Stimulated activated CD8-positive, alpha-beta memory T cell treated with anti-CD3 and anti-CD28 coated beads, Interleukin-2, amount 100 ng/mL, for 1 hour (primary cell): ENCODE measurements around the gene RAD50.
"Not testable (repeated sequence)": the region's sequence is repeated elsewhere in the genome, so short reads cannot be mapped to it uniquely, and the experiment has no call there.

Source experiments
- DNase-seq, 2 donors: peaks; one replicate each; pipeline ENCODE4 v3.0.0-alpha.2; 2020; ENCODE audit warnings: low read depth in 2 of 2

Gene RAD50

GRCh38 chr5:132556763-132557477 is at the start of gene RAD50:
TSS of gene RAD50 (plus strand) at chr5:132556977. CDS start at chr5:132557325, 348 bp downstream.
- DNase-seq: peak; percentile 80 to 81

GRCh38 chr5:132510076-132510475 is 46.7 kb upstream of the RAD50 start:
- DNase-seq: no peak

GRCh38 chr5:132513618-132514336 is 43.0 kb upstream of the RAD50 start:
- DNase-seq: not testable (repeated sequence)

GRCh38 chr5:132522067-132522466 is 34.7 kb upstream of the RAD50 start:
- not testable (repeated sequence) for DNase-seq

GRCh38 chr5:132524877-132525276 is 31.9 kb upstream of the RAD50 start:
- not testable (repeated sequence) for DNase-seq

- DNase-seq: no peak
Observed at GRCh38 chr5:132525299-132525724, 31.5 kb upstream of the RAD50 start.

GRCh38 chr5:132526290-132526973 is 30.3 kb upstream of the RAD50 start:
- peak in 1 of 2 donors; percentile 13 for DNase-seq

- no peak for DNase-seq
Observed at GRCh38 chr5:132526974-132527564, 29.7 kb upstream of the RAD50 start.

- no peak for DNase-seq
Observed at GRCh38 chr5:132528021-132528420, 28.8 kb upstream of the RAD50 start.

GRCh38 chr5:132528866-132529634 is 27.7 kb upstream of the RAD50 start:
- DNase-seq: no peak

- no peak for DNase-seq
Observed at GRCh38 chr5:132530946-132531345, 25.8 kb upstream of the RAD50 start.

GRCh38 chr5:132539716-132540115 is 17.1 kb upstream of the RAD50 start:
- DNase-seq: no peak

- DNase-seq: no peak
Observed at GRCh38 chr5:132540149-132540548, 16.6 kb upstream of the RAD50 start.

GRCh38 chr5:132540764-132541163 is 16.0 kb upstream of the RAD50 start:
- no peak for DNase-seq

GRCh38 chr5:132543472-132544201 is 13.1 kb upstream of the RAD50 start, which contains the start of gene IL5:
TSS of gene IL5 (minus strand) at chr5:132543522. CDS start at chr5:132543478, 44 bp downstream.
- DNase-seq: no peak

GRCh38 chr5:132546108-132546507 is 10.7 kb upstream of the RAD50 start:
- no peak for DNase-seq

GRCh38 chr5:132547269-132547668 is 9.5 kb upstream of the RAD50 start:
- no peak for DNase-seq

- not testable (repeated sequence) for DNase-seq
Observed at GRCh38 chr5:132548834-132549233, 7.9 kb upstream of the RAD50 start.

- DNase-seq: no peak
Observed at GRCh38 chr5:132549576-132549975, 7.2 kb upstream of the RAD50 start.

- no peak for DNase-seq
Observed at GRCh38 chr5:132556153-132556762, 519 bp upstream of the RAD50 start.
